HG03060 (cell line): ENCODE data around the gene OPCML.

Source experiments
- ATAC-seq: cut with Tn5 transposase; IDR thresholded peaks from one replicate; pipeline ENCODE4 v1.9.1; 2021; ENCODE audit warnings: low read depth, moderate number of reproducible peaks; ENCODE audit not compliant: unreplicated experiment

The OPCML gene

DNA sequence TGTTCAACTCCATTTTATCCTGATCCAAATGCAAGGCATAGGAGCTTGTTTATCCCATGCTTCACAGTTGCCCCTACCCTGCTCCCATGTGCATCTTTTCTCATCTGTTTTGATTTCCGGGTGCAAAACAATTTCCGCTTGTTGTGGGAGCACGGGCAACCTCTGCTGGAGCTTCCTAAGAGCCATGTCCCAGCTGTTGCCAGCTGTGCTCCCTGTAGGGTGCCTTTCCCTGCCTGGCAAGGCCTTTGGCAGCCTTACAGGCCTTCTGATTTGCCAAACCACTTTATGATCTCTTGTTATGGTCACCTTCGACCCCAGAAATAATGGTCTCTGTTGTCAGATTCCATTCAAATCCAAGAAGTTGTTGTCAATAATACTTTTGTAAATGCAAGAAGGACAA is 1038.5 kb downstream of the OPCML start:
- no peak for ATAC-seq

DNA sequence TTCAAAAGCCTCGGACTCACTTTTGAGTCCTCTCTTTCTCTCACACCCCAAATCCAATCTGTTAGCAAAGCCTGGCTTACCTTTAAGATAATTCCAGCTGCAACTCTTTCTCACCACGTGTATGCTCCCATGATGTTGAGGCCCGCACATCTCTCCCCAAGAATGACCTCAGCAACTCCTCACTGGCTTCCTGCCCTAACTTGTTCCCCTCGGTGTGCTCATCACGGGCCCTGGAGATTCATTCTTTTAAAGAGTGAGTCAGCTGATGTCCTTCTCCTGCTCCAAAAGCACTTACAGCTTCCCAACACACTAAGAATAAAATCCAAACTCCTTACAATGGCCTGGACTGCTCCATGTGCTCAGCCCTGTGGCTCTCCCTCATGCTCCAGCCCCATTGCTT is 1041.3 kb downstream of the OPCML start:
- ATAC-seq = no peak

- ATAC-seq = no peak
These were observed 1046.2 kb downstream of the OPCML start for GRCh38 chr11:132486060-132486459.

GRCh38 chr11:132475026-132475425 is 1057.3 kb downstream of the OPCML start:
- no peak for ATAC-seq

GRCh38 chr11:132472411-132473172 is 1059.7 kb downstream of the OPCML start:
- ATAC-seq = no peak

- ATAC-seq = no peak
These were observed 1060.8 kb downstream of the OPCML start for GRCh38 chr11:132471466-132471865.

DNA sequence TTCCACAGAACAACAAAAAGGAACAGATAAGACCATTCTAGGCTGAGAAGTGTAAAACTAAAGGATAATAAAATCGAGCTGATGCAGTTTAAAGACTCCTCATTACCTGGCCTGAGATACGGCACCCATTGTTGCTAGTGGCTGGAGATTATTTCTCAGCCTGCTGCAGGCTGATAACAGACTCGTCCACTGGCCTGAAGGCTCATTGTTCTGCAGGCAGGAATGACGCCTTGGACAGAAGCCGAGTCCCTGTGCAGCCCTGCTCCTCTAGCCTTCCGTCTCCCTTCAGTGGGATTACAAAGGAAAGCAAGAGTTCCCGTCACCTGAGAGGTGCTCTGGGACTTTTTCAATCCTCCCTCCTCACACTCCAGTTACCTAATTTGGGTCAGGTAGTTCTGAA is 1065.3 kb downstream of the OPCML start:
- no peak for ATAC-seq

DNA sequence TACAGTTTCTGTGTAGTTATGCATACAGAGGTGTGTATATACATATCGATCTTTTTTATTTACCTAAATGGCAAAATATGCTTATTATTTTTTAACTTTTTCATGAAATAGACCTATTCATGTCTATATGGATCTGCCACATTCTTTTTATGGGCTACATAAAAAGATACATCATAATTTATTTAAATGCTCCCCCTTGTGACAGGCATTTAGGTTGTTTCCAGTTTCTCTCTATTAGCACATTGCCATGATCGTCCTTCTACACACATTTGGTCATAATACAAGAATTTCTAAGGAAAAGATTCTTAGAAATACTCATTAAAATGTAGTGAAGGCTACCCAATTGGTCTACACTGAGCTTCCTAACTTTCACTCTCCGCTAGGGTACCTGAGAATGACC is 1067.4 kb downstream of the OPCML start:
- ATAC-seq = no peak

- ATAC-seq = no peak
These were observed 1068.3 kb downstream of the OPCML start for GRCh38 chr11:132464003-132464342.

DNA sequence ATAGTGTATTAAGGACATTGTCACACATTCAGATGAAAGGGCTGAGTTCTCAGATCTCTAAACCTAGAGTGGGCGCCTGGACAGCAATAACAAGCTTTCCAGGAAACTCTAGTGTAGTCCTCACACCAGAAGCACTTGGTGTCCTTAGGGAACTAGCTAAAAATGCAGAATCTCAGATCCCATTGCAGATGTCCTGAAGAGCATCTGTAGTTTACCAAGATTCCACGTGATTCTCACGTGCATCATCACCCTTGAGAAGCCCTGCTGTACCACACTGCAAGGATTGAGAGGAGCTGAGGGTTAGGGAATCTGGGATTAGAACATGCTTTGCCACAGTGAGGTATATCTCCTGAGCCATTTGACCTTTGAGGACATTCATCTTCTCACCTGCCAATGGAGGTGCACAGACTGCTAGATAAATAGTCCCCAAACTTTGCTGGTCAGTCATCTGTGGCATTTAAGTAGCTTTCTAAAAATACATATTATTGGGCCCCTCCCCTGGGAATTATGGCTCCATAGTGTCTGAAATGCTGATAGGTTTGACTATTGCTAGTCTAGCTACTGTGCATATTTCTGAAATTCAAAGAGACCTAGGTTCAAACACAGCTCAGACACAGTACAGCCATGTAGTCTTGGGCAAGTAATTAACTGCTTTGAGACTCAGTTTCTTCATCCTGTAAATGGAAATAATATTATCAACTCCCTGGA is 1068.9 kb downstream of the OPCML start:
- ATAC-seq = no peak

DNA sequence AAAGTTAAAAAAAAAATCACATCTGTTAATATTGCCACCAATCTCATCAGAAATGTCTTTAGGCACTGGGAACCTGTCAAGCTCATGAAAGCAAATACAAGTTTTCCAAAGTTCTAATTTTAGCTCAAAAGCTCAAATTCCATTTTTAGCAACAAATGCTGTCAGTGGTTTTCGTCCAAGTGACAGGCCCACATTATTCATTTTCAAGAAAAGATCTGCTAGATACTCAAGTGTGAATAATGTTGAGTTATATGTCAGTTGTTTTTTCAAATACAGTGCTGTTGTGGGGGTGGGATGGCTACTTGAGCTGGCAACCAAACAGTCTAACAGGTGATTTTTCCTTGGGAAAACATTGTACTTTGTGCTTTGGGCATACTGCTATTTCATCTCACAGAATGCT is 1072.6 kb downstream of the OPCML start:
- no peak for ATAC-seq

DNA sequence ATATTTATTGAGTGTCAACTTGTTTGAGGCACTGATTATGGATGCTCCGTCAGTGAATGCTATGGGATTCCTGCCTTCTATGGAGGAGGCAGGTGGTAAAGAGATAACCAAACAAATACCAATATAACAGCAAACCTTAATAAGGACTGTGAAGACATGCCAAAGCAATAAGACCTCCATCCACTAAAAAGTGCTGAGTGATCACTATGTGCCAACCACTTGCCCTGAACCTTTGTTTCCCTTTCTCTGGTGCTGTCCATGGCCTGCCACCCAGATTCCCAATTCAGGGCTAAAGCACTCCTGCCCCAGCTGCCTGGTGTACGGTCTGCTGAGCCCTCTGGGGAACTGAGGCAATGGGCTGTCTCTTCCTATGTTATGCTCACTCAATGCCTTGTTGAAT is 1074.9 kb downstream of the OPCML start:
- ATAC-seq = no peak

DNA sequence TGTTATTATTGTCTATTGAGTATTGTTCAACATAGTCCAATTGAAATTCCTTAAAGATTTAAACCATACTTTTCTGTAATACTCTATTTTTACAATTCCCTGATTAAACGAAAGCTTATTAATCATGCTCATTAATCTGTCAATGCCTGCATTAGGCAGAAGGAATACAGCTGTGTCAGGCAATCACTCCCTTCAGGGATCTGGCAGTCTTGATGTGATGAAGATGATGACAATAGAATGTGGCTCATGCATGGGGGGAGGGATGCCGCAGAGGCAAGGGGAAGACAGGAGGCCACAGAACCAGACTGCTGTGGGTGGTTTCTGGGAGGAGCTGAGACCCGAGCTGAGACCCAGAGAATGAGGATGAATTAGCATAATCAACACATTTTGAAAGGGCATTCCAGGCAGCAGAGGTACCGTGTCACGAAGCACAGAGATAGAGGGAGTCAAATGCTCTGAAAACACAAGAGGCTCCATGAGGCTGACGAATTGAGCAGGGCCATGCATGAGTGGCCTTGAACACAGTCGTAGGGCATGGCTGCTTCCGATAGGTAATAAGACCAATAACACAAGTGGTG is 1075.5 kb downstream of the OPCML start:
- no peak for ATAC-seq

DNA sequence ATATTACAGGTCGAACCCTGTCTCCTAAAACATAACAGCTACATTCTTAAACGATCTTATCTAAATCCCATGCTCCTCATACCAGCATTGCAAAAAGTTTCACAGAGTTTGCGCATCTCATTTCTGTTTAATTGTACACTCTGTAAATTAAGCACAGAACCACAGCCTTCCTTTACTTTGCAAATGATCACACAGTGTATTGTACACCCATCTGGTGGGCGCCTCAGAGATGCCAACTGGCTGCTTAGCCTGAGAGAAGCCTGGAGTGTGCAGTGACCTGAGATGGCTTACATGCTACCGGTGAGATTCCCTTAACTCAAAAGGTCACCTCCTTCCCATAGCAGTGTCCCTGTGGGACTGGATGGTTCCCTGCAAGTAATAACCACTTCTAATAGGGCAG is 1077.3 kb downstream of the OPCML start:
- no peak for ATAC-seq

GRCh38 chr11:132453406-132453805 is 1078.9 kb downstream of the OPCML start:
- no peak for ATAC-seq

GRCh38 chr11:132452616-132453015 is 1079.7 kb downstream of the OPCML start:
- no peak for ATAC-seq

GRCh38 chr11:132451942-132452601 is 1080.2 kb downstream of the OPCML start:
- ATAC-seq = no peak

- ATAC-seq = no peak
These were observed 1081.7 kb downstream of the OPCML start for GRCh38 chr11:132450631-132451030.

DNA sequence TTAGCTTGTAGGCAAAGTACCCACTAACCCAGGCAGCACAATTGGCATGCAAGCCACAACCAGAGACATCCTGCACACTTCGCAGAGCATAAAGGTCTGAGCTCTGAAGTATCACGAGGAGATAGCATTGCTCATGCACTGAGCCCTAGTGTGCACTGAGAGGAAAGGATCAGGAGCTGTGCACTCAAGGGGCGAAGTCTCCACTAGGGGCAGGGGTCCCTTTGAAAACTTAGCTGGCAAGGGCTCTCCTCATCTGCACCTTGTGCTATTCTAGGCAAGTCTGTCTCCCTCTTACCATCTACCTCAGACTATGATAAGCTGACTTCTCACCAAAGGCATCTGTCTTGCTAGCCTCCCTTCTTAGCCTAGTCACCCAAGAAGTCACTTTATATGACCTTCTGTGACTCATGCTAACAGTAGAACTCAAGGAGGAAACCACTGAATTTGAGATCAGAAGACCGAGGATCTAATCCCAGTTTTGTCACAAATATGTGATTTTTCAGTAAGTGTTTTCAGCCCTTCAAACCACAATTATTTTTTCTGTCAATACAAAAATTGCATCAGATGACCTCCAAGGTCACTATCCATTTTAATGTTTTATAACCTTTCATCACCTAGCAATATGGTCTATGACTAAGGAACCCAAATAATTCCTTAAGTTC is 1083.8 kb downstream of the OPCML start:
- no peak for ATAC-seq

GRCh38 chr11:132447761-132448160 is 1084.5 kb downstream of the OPCML start:
- ATAC-seq = no peak

DNA sequence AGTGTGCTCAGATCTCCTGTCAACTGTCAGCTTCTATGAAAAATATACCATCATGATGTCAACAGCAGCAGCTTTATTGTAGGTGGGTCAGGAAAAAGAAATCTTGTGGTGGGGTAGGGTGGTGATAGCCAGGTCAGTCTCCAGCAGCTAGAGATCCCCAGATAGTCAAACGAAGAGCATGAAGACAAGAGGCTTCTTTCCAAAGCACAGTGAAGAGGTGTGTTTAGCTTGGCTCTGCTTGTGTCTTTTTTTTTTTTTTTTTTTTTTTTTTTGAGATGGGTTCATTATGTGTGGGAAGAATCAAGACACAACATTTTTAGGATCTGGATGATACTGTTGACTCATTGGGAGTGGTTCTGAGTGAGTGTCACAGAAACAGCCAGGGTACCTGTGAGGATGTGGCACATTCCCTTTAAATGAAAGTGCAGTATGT is 1086.4 kb downstream of the OPCML start:
- no peak for ATAC-seq
